Stimulated activated naive CD8-positive, alpha-beta T cell treated with anti-CD3 and anti-CD28 coated beads, Interleukin-15, Interleukin-2, amounts not matched to agents 100 ng/mL and 50 ng/mL, for 24 hours (primary cell): ENCODE data around the gene PADI6.

Source experiments
- H3K27ac Mint-ChIP-seq: one replicate; pipeline ENCODE4 v1.8.0; 2021; ENCODE audit warnings: mild to moderate bottlenecking, mixed read lengths
- H3K27me3 Mint-ChIP-seq: one replicate; pipeline ENCODE4 v1.8.0; 2021; ENCODE audit warnings: mixed read lengths
- H3K36me3 Mint-ChIP-seq: one replicate; pipeline ENCODE4 v1.8.0; 2021; ENCODE audit warnings: low read depth, mixed read lengths
- H3K4me1 Mint-ChIP-seq: one replicate; pipeline ENCODE4 v1.8.0; 2021; ENCODE audit warnings: low read depth, mixed read lengths
- H3K4me3 Mint-ChIP-seq: one replicate; pipeline ENCODE4 v1.8.0; 2021; ENCODE audit warnings: mild to moderate bottlenecking, mixed read lengths
- H3K9me3 Mint-ChIP-seq: one replicate; pipeline ENCODE4 v1.8.0; 2021; ENCODE audit warnings: mixed read lengths

Gene PADI6

GRCh38 chr1:17350083-17350482 lies 21.9 kb upstream of the PADI6 start:
- Mint-ChIP-seq H3K4me3 (no peak overlapping the region), H3K27ac (no peak overlapping the region)

DNA sequence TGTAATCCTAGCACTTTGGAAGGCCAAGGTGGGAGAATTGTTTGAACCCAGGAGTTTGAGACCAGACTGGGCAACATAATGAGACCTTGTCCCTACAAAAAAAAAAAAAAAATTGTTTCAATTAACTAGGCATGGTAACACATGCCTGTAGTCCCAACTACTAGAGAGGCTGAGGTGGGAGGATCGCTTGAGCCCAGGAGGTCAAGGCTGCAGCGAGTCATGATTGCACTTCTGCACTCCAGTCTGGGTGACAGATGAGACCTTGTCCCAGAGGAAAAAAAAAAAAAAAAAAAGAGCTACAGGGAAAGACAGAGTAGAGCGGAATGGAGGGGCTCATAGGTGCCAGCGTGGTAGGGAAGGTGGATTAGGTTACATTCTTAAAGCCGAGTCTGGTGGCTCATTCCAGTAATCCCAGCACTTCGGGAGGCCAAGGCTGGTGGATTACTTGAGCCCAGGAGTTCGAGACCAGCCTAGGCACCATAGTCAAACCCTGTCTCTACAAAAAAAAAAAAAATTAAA lies 21.0 kb upstream of the PADI6 start:
- no peaks in the 10 kb centered on the region for H3K27me3 Mint-ChIP-seq
- H3K4me1 Mint-ChIP-seq, result peaks cover 9% of the 10 kb centered on the region
- H3K4me3 Mint-ChIP-seq, result no peak overlapping the region
- H3K36me3 Mint-ChIP-seq, result no peaks in the 10 kb centered on the region
- no peaks in the 10 kb centered on the region for H3K9me3 Mint-ChIP-seq
- H3K27ac Mint-ChIP-seq, result no peak overlapping the region

More at GRCh38 chr1:17350083-17350482, 21.9 kb upstream of the PADI6 start:
- Mint-ChIP-seq H3K36me3 (no peaks in the 10 kb centered on the region), H3K27me3 (no peaks in the 10 kb centered on the region), H3K4me1 (peaks cover 5% of the 10 kb centered on the region), H3K9me3 (no peaks in the 10 kb centered on the region)

- H3K4me1 Mint-ChIP-seq, result peaks cover 17% of the 10 kb centered on the region
- H3K27ac Mint-ChIP-seq, result no peak overlapping the region
- no peaks in the 10 kb centered on the region for H3K9me3 Mint-ChIP-seq
- H3K4me3 Mint-ChIP-seq, result no peak overlapping the region
- H3K36me3 Mint-ChIP-seq, result no peaks in the 10 kb centered on the region
- no peaks in the 10 kb centered on the region for H3K27me3 Mint-ChIP-seq
Observed at GRCh38 chr1:17351598-17352324, 20.2 kb upstream of the PADI6 start.

DNA sequence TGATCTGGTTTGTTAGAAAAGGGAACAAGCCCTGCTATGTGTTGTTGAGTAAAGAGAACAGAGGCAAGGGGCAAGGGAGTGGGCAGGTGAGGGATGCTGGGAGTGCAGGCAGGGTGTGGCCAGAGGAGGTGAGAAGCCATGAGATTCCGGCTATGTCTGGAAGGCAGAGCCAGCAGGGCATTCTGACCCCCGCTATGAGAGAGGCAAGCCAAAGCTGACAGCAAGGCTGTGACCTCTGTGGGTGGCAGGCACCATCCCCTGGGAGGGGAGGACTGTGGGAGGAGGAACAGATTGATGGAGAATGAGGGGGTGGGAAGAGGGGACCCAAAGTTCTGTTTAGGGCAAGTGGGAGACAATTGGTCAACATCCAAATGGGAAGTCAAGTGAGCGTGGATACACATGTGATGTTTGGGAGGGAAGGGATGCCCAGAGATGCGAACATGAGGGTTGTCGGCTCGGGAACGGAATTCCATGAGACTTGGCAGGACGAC lies 19.5 kb upstream of the PADI6 start:
- H3K27me3 Mint-ChIP-seq, result no peaks in the 10 kb centered on the region
- H3K27ac Mint-ChIP-seq, result no peak overlapping the region
- H3K4me1 Mint-ChIP-seq, result peaks cover 19% of the 10 kb centered on the region
- H3K36me3 Mint-ChIP-seq, result no peaks in the 10 kb centered on the region
- H3K4me3 Mint-ChIP-seq, result no peak overlapping the region
- no peaks in the 10 kb centered on the region for H3K9me3 Mint-ChIP-seq

- H3K9me3 Mint-ChIP-seq, result no peaks in the 10 kb centered on the region
Observed at GRCh38 chr1:17355898-17356297, 16.1 kb upstream of the PADI6 start.

GRCh38 chr1:17356387-17357026 lies 15.5 kb upstream of the PADI6 start:
- Mint-ChIP-seq H3K27me3 (no peaks in the 10 kb centered on the region), H3K9me3 (no peaks in the 10 kb centered on the region), H3K36me3 (no peaks in the 10 kb centered on the region), H3K4me3 (peak overlapping the region; percentile 76), H3K4me1 (peaks cover 14% of the 10 kb centered on the region), H3K27ac (peak overlapping the region; percentile 82)

More at GRCh38 chr1:17355898-17356297, 16.1 kb upstream of the PADI6 start:
- no peaks in the 10 kb centered on the region for H3K36me3 Mint-ChIP-seq
- H3K4me3 Mint-ChIP-seq, result peak overlapping the region; percentile 76
- H3K27me3 Mint-ChIP-seq, result no peaks in the 10 kb centered on the region
- H3K27ac Mint-ChIP-seq, result peak overlapping the region; percentile 82
- H3K4me1 Mint-ChIP-seq, result peaks cover 14% of the 10 kb centered on the region

- H3K27me3 Mint-ChIP-seq, result no peaks in the 10 kb centered on the region
- no peak overlapping the region for H3K4me3 Mint-ChIP-seq
- no peaks in the 10 kb centered on the region for H3K36me3 Mint-ChIP-seq
- H3K9me3 Mint-ChIP-seq, result no peaks in the 10 kb centered on the region
- H3K27ac Mint-ChIP-seq, result no peak overlapping the region
- peaks cover 14% of the 10 kb centered on the region for H3K4me1 Mint-ChIP-seq
Observed at GRCh38 chr1:17358557-17358956, 13.4 kb upstream of the PADI6 start.

- peaks cover 14% of the 10 kb centered on the region for H3K4me1 Mint-ChIP-seq
- H3K4me3 Mint-ChIP-seq, result no peak overlapping the region
- no peaks in the 10 kb centered on the region for H3K36me3 Mint-ChIP-seq
- H3K27ac Mint-ChIP-seq, result no peak overlapping the region
- H3K9me3 Mint-ChIP-seq, result no peaks in the 10 kb centered on the region
- H3K27me3 Mint-ChIP-seq, result no peaks in the 10 kb centered on the region
Observed at GRCh38 chr1:17359031-17359430, 13.0 kb upstream of the PADI6 start.

GRCh38 chr1:17359808-17360207 lies 12.2 kb upstream of the PADI6 start:
- no peaks in the 10 kb centered on the region for H3K27me3 Mint-ChIP-seq
- no peak overlapping the region for H3K27ac Mint-ChIP-seq
- peaks cover 14% of the 10 kb centered on the region for H3K4me1 Mint-ChIP-seq
- no peaks in the 10 kb centered on the region for H3K36me3 Mint-ChIP-seq
- no peaks in the 10 kb centered on the region for H3K9me3 Mint-ChIP-seq
- no peak overlapping the region for H3K4me3 Mint-ChIP-seq

DNA sequence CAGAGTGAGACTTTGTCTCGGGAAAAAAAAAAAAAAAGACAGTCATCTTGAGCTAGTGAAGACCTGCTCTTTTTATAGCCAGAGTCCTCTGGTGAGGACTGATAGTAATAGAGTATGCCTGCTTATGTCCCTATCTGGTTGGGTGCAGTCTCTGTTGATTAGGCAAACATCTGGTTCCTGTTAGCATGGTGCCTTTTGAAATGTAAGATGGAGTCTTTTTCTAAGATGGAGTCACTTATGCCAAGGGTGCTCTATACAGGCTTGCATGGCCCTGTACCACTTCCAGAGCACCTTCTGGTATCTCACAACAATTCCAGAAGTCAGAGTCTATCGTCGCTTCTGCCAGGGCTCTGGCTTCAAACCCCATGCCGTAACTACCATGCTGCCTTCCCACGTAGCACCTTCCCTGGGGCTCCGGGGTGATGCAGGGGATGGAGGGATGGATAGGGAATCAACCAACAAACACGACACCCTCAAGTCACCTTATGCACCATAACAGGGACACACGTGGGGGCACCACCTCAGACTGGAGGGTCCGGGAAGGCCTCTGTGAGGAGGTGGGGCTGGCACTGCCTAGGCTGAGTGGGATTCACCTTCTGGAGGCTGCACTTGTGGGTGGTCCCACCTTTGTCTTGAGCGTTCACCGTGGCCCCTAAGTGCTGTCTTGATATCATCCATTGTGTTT lies 11.6 kb upstream of the PADI6 start:
- H3K9me3 Mint-ChIP-seq, result no peaks in the 10 kb centered on the region
- H3K36me3 Mint-ChIP-seq, result no peaks in the 10 kb centered on the region
- H3K4me1 Mint-ChIP-seq, result peaks cover 14% of the 10 kb centered on the region
- H3K27me3 Mint-ChIP-seq, result no peaks in the 10 kb centered on the region
- no peak overlapping the region for H3K27ac Mint-ChIP-seq
- H3K4me3 Mint-ChIP-seq, result no peak overlapping the region

GRCh38 chr1:17361687-17362086 lies 10.3 kb upstream of the PADI6 start:
- no peaks in the 10 kb centered on the region for H3K27me3 Mint-ChIP-seq
- no peak overlapping the region for H3K27ac Mint-ChIP-seq
- H3K9me3 Mint-ChIP-seq, result no peaks in the 10 kb centered on the region
- H3K4me1 Mint-ChIP-seq, result peaks cover 3% of the 10 kb centered on the region
- H3K36me3 Mint-ChIP-seq, result no peaks in the 10 kb centered on the region
- no peak overlapping the region for H3K4me3 Mint-ChIP-seq

DNA sequence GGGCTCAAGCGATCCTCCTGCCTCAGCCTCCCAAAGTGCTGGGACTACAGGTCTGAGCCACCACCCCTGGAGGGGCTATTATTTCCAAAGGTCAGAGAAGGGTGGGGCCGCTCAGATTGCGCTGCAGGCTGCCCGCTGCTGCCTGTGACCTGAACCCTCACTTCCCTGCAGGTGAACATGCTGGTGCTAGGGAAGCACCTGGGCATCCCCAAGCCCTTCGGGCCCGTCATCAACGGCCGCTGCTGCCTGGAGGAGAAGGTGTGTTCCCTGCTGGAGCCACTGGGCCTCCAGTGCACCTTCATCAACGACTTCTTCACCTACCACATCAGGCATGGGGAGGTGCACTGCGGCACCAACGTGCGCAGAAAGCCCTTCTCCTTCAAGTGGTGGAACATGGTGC lies 8.6 kb upstream of the PADI6 start:
- peaks cover 10% of the 10 kb centered on the region for H3K27me3 Mint-ChIP-seq
- H3K4me3 Mint-ChIP-seq, result no peak overlapping the region
- no peaks in the 10 kb centered on the region for H3K36me3 Mint-ChIP-seq
- no peaks in the 10 kb centered on the region for H3K4me1 Mint-ChIP-seq
- no peak overlapping the region for H3K27ac Mint-ChIP-seq
- no peaks in the 10 kb centered on the region for H3K9me3 Mint-ChIP-seq

GRCh38 chr1:17363771-17364170 lies 8.2 kb upstream of the PADI6 start:
- H3K27ac Mint-ChIP-seq, result no peak overlapping the region
- peaks cover 10% of the 10 kb centered on the region for H3K27me3 Mint-ChIP-seq
- H3K4me1 Mint-ChIP-seq, result no peaks in the 10 kb centered on the region
- no peaks in the 10 kb centered on the region for H3K9me3 Mint-ChIP-seq
- H3K36me3 Mint-ChIP-seq, result no peaks in the 10 kb centered on the region
- H3K4me3 Mint-ChIP-seq, result no peak overlapping the region

GRCh38 chr1:17365293-17365692 lies 6.7 kb upstream of the PADI6 start:
- Mint-ChIP-seq H3K27ac (no peak overlapping the region), H3K9me3 (no peaks in the 10 kb centered on the region), H3K4me3 (no peak overlapping the region), H3K27me3 (peaks cover 10% of the 10 kb centered on the region), H3K36me3 (no peaks in the 10 kb centered on the region), H3K4me1 (no peaks in the 10 kb centered on the region)

DNA sequence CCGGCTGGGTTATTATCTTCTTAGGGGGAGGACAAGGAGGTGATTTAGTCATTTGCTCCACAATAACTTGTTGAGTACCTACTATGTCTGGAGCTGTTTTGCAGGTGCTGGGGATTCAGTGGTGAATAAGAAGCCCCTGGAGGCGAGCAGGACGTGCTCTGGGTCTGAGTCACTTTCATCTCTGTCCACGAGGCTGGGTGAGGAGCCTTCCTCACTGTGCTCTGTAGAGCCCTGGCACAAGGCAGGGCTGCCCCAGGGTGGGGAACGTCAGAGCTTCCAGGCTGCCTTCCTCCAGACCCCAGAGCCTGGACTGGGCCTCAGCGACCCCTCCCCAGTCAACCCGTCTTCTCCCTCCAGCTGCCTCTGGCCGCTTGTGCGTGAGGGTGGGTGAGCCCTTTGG lies 2.5 kb upstream of the PADI6 start:
- H3K27me3 Mint-ChIP-seq, result peaks cover 10% of the 10 kb centered on the region
- no peaks in the 10 kb centered on the region for H3K9me3 Mint-ChIP-seq
- H3K4me1 Mint-ChIP-seq, result no peaks in the 10 kb centered on the region
- H3K36me3 Mint-ChIP-seq, result no peaks in the 10 kb centered on the region
- H3K27ac Mint-ChIP-seq, result no peak overlapping the region
- H3K4me3 Mint-ChIP-seq, result no peak overlapping the region
